ENCODE measurements around the gene STXBP5L.

GRCh38 chr3:121111914-121112612, 204.1 kb downstream of the STXBP5L start:
- TF ChIP-seq, protein P1, sequence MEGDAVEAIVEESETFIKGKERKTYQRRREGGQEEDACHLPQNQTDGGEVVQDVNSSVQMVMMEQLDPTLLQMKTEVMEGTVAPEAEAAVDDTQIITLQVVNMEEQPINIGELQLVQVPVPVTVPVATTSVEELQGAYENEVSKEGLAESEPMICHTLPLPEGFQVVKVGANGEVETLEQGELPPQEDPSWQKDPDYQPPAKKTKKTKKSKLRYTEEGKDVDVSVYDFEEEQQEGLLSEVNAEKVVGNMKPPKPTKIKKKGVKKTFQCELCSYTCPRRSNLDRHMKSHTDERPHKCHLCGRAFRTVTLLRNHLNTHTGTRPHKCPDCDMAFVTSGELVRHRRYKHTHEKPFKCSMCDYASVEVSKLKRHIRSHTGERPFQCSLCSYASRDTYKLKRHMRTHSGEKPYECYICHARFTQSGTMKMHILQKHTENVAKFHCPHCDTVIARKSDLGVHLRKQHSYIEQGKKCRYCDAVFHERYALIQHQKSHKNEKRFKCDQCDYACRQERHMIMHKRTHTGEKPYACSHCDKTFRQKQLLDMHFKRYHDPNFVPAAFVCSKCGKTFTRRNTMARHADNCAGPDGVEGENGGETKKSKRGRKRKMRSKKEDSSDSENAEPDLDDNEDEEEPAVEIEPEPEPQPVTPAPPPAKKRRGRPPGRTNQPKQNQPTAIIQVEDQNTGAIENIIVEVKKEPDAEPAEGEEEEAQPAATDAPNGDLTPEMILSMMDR (IDR thresholded peaks at IDR 0.05): no peak
- no peak for TF ChIP-seq POLR2A (IDR thresholded peaks at IDR 0.05)
